Forelimb muscle (tissue), 1 donor: Measurements from ENCODE around the gene PCSK6. TPM values are rescaled to one million over a fixed set of nuclear protein-coding genes. Genes with fewer than 3 reads are reported as not detected.

Experiments
- DNase-seq: peaks from one replicate; pipeline ENCODE4 v3.0.0-alpha.2; 2013; ENCODE audit warnings: low read depth
- polyA plus RNA-seq: library from polyadenylated mRNA; unstranded; fragments of 120-200 nt; gene quantifications from one replicate; pipeline ENCODE4 v1.2.1, GENCODE V29; 2013; ENCODE audit not compliant: insufficient read length

PCSK6 gene
- polyA plus RNA-seq, 1 donor = 10.2 TPM

DNA sequence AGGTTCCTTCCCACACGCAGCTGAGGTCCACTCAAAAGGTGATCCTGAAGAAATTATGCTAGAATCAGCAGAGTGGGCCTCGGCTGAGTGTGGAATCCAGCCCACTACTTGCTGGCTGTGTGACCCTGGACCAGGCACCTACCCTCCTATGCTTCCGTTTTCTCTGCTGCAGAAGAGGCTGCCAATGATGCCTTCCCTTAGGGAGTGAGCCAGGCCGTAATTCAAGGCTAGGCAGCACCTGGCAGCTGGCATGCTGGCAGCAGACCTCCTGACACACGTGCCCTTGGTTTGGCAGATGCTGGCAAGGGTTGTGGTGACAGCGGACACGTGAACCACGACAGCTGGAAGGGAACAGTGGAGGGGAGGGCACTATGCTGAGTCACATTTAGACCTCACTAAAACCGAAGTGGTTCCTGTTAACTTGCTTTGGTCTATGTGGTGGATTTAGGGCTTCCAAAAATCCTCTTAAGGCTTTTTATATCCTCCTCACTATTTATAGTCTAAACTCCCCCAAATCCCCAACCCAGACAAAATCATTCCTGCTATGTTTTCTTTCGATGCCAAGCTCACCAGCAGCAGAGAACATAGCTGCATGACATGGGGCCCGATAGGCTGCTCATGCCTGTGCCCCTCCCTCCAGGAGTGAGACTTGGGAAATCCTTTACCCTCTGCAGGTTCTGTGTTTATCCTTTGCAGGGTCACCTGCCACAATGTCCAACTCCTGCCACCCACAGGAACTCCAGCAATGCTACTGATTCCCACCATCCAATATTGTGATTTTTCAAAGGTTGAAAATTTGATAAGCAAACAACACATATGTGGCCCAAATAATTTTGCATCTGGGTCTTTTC is 10.6 kb upstream of the PCSK6 start:
- DNase-seq = no peak

- DNase-seq = no peak
Measured at GRCh38 chr15:101498717-101499480, 9.4 kb upstream of the PCSK6 start.

DNA sequence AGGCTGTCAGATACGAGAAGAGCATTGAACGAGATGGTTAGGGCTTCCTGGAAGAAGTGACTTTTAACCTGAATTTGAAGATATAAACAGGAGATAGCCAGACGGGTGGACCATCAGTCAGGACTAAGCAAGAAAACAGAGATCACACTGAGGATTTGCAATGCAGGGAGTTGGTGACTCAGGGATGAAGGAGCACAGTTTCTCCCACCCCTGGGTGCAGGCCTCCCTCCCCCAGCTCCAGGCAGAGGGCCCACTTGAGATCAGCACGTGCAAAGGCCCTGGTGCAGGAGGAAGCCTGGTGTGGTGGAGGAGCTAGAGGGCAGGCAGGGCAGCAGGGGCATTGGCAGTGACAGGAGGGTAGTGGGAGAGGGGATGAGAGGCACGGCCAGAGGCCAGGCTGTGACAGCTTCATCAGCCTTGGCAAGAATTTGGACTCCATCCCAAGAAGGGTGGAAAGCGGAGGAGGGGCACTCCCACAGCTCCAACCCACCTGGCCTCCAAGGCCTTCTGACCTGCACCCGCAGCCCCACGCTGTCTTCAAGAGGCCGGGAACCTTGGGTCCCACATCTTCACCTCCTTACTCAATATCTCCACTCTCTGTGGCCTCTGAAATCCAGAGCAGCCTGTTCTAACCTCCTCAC is 8.7 kb upstream of the PCSK6 start:
- no peak for DNase-seq

GRCh38 chr15:101497484-101498034 is 8.1 kb upstream of the PCSK6 start:
- DNase-seq = no peak

DNA sequence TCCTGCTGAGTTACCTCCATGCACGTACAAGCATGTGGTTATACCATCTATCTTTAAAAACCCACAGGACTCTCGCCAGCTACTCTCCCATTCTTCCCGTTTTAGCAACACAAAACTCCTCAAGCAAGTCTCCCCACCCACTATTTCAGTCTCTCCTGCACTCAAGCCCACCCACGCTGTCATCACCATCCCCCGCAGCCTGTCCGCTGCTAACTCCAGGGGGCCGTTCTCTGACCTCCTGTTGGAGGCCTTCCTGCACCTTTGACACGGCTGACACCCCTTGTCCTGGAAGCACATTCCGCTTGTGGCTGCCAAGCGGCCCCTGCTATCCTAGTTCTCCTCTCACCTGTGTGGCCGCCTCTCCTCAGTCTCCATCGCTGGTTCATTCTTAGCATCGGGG is 7.5 kb upstream of the PCSK6 start:
- no peak for DNase-seq

- DNase-seq = no peak
Measured at GRCh38 chr15:101496198-101496986, 6.9 kb upstream of the PCSK6 start.

DNA sequence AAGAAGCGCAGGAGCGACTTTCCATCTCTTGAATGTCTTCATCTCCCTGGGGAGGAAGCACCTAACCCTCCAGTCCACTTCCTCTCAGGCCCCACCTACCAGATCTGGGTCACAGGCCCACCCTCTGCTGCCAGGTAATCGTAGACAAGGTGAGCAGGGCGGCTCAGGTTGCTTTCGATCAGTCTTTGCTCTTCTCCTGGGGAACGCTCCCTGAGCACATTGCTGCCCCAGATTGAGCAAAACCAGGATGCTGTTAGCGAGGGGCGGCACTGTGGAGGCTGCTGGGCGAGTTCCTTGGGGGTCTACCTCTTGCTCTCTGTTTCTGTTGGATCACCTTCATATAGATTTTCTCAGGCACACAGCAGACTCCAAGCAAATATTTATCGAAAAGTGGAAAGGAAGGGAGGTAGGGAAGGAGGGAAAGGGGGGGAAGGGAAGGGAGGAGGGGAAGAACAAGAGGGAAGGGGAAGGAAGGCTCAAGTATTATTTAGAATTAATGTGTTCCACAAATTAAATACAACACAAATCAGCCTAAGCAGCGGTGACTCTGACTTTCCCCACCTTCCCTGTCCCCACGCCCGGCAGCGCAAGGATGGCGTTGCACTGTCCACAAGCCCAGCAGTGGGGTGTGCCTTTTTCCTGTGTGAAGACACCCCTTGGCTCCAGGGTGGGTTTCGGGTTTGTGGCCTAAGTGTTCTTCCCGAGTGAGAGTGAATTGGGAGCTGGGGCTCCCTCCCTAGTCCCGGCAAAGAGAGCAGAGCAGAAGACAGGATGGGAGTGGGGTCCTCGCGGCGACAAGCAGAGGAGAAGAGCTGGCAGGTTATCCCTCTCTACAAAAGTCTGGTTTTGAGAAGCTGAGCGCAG is 6.1 kb upstream of the PCSK6 start:
- DNase-seq = no peak

DNA sequence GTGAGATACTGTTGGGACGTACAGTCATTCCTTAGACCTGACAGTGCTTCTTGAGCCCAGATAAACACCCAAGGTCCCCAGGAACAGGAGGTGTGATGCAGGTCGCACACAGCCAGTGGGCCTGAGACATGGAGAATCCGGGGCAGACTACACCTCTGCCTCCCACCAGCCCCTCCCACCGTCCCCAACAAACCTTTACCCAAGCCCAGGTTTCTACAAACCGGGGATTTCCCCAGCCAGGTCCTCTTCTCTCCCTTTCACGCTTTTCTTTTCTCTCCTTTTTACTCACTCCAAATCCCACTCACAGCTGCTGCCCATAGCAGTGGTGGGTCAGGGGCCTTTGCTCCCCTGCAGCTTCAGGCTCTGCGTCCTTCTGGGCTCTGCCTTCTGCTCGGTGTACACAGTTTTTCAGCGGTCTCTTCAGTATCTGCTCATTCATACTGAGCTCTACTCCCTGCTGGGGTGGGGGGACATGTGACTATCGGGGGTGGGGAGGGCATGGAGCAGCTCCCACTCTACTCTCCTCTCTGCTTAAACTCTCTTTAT is 4.8 kb upstream of the PCSK6 start:
- no peak for DNase-seq

GRCh38 chr15:101492766-101493692 is 3.5 kb upstream of the PCSK6 start:
- no peak for DNase-seq

- no peak for DNase-seq
Measured at GRCh38 chr15:101491734-101492640, 2.5 kb upstream of the PCSK6 start.

GRCh38 chr15:101490922-101491733 is 1.6 kb upstream of the PCSK6 start:
- no peak for DNase-seq

- DNase-seq = no peak
Measured at GRCh38 chr15:101490408-101490891, 943 bp upstream of the PCSK6 start.

DNA sequence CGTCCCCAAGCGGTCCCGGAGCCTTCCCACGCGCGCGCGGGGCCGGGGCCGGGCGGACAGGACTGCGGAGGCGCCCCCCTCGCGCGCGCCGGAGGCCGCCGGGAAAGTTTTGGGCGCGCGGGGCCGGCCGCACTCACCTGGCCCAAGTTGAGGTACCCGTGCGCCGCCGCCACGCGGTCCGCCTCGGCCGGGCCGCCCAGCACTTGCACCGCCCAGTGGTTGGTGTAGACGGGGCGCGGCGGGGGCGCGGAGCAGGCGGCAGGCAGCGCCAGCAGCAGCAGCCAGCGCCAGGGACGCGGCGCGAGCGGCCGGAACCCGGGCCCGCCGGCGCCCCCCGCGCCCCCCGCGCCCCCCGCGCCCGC is 289 bp downstream of the PCSK6 start:
- no peak for DNase-seq

- DNase-seq = no peak
Measured at GRCh38 chr15:101488300-101489164, 975 bp downstream of the PCSK6 start.

DNA sequence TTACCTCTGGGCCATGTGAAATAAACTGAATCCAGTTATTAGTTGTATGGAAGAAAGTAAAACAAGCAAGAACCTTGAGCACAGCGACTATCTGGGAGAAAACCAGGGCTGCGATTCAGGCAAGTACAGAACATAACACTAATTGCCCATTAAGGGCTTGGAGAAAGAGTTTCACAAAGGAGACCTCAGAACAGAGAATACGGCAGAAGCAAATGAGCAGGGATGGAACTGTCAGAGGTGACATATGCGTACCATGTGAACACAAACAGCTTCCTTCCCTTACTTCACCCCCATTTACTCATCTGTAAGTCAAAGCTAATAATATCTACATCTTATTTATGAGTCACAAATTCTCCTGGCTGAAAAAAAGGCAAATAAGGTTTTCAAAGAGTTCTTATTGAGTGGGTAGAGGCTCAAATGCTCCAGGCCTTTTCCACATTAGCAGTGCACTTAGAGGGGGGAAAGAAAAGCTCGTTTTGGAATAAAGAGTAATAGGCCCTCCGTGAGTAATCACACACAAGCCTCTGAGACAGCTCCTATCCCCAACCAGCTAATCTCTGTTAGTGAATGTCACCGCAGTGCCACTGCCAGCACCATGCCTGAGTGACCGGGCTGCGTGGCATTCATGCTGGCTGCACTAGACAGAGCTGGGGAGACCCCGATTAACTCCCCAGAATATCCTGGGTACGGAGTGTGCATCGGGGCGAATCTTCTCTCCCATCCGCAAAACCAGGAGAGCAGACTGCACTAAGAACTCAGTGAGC is 2.6 kb downstream of the PCSK6 start:
- no peak for DNase-seq
